Activated CD8-positive, alpha-beta memory T cell treated with anti-CD3 and anti-CD28 coated beads for 24 hours (primary cell): ENCODE data around the gene WWOX.
"Not testable (repeated sequence)": the region's sequence is repeated elsewhere in the genome, so short reads cannot be mapped to it uniquely, and the experiment has no call there.

Experiments
- DNase-seq: peaks from one replicate; pipeline ENCODE4 v3.0.0-alpha.2; 2020

WWOX gene

DNA sequence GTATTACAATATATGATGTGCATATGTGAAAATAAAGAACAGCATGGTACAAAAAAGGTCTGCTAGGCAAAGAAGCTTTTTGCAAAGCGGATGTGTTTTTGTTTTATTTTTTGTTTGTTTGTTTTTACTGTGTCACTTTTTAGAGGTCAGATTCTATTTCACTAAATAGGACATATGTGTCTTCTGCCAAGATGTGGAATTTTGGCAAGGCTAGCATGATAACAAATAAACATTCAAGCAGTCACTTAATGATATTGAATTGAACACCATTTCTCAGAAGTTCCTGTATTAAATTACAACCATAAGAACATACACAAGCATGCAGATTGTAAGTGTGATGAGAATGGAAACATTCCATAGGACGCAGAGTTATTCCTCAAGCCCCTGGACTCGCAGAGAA is 492.7 kb downstream of the WWOX start:
- no peak for DNase-seq

DNA sequence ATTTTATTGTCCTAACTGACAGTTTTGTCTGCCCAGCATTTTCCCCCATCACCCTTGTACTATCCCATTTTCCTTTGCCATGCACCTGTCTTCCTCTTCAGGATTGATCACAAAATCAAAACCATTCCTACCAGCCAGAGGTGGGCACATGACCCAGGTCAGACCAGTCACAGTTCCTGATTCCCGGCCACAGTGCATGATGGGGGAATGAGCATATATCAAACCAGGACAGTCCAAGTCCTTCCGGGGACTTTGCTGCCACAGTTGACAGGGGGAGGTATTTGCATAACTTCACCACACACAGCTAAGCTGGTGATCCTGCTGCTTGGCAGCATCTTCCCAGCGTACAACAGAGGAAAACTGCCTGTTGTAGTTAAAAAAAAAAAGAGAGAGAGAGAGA is 493.9 kb downstream of the WWOX start:
- no peak for DNase-seq

DNA sequence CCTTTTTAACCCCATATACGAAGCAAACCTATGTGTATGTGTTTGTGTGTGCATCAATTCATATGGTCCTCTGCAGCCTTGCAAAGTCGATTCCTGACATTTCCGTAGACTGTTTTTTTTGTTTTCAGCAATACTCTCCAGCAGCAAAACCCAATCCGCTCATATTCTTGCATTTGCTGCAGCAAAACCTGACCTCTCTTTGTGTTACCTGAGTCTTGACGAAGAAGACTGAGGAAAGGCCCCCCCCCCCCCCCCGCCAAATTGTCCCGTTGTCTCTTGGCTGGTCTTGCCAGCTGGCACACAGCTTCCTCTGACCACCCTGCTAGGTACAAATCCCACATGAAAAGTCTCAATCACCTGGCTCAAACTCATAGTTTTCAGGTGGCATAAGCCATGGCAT is 494.7 kb downstream of the WWOX start:
- DNase-seq = no peak

DNA sequence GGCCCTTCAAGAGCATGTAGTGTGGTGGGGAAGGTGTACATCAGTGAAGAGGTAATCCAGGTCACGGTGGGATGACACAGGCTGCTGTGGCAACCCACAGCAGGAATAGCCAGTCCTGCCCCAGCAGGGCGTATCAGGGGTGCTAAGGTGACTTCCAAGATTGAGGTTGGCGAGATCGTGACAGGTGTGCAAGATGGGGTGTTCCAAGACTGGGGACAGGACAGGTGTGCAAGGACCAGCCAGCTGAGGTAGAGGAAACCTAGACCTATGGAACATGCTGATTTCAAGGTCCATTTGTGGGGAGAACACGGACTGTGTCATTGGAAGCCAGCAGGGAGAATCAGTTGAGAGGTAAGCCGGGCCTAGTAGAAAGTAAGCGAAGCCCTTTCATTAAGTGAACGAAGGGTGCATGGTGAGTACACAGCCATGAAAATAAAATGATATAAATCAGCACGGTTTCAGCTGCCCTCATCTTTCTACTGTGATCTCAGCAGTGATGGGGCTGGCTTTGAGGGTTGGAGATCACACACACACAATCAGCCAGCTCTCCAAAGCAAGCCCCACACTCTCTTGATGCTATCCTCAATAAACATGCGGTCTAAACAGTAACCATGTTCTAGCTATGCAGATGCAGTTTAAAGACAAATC is 497.0 kb downstream of the WWOX start:
- DNase-seq = no peak

DNA sequence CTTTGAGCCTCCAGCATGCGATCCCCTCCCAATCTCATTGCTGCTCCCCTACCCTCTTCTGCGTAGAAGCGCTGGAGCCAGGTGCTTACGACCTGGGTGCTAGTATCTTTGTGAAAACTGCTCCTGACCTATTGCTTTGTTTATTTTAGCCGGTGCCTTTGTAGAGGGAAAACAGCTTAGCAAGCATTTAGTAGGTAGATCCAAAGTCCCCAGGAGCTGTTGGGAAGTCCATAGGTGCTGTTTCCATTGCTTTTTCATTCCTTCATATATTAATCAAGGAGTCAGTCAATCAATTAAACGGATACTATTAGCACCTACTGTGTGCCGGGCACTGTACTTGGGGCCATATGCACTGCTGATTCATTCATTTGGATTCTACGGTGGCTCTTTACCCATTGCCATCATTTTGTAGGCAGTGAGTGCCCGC is 497.6 kb downstream of the WWOX start:
- DNase-seq = no peak

DNA sequence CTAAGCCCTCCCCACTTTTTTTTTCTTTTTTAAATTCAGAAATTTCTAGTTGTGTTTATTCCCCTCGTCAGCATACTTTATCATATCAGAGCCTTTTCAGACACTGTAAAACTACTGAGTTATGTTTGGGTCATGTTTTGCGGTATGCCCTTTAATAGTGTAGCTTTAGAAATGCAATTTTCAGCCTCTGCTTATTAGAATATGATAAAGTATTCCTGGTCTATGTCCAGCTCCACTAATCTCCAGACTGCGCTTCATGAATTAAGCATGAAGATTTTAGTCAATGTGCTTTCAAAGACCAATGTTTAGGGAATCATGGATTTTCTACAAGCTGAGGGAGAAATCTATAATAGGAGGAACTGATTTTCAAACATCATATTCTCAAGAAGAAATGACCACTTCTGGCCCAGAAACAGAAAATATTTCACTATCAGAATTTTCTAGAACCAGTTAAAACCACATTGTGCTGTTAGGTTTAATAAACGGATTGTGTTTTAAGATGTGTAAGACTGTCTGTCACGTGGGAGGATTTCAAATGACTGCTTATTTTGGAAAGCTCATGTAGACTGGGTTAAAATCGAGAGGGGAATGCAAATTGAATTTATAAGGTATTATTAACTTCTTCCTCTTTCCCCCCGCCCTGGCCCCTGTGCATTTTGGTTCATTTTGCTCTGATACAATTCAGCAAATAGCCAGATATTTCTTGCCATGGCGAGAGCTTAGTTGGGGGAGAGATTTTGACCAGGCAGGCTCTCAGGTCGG is 498.5 kb downstream of the WWOX start:
- DNase-seq = no peak

DNA sequence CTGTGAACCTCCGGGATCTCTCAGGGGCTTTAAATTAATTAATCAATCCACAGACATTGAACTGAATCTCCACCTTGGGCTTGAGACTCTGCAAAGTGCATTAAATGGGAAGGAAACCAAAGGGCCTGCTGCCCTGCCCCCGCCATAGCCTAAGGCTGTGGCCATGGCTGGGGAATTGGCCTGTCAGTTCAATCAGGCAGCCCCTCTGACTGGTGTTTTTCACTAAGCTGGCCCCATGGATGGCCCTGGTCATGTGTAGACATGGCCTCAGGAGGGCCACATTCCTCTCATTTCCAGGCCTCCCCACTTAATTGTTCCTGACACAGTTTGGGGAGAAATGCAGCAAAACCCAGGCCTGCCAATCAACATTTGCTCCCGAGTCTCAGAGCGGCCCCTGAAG is 499.8 kb downstream of the WWOX start:
- DNase-seq = no peak

DNA sequence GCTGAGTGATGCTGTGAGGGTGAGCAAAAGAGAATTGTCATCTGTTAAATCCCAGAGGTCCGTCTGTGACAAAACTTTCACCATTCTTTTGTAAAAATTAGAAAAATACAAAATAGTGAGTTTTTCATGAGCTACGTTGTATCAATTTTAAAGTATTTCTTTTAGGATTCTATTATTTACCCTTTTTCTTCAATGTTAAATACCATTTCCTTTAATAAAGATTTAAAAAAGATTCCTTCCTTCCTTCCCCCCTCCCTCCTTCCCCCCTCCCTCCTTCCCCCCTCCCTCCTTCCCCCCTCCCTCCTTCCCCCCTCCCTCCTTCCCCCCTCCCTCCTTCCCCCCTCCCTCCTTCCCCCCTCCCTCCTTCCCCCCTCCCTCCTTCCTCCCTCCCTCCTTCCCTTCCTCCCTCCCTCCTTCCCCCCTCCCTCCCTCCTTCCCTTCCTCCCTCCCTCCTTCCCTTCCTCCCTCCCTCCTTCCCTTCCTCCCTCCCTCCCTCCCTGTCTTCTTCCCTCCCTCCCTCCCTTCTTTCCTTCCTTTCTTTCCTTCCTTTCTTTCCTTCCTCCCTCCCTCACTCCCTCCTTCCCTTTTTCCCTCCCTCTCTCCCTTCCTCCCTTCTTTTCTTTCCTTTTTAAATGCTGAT is 505.1 kb downstream of the WWOX start:
- DNase-seq = not testable (repeated sequence)

DNA sequence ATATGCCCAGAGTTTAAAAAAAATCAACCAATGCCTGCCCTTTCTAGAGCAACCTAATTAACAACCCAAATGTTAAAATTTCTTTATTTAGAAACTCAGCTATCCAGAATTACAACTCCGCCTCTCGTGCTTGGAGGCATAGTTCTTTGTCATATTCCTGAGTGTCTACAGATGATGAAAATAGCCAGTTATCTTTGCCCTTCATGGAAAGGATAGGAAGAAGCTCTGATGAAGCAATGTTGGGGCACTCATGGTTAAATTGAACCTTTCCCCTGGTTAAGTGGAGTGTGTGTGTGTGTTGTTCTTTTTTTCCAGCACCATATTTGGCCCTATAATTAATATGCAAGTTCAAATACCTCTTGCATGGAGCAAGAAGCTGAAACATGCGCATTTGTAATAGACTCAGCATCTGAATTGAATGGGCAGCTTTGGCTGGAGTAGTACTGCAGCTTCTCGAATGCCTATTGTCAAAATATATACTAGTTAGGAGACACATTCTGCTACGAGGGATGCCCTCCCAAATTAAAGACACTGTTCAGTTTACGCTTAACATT is 506.2 kb downstream of the WWOX start:
- DNase-seq = no peak

DNA sequence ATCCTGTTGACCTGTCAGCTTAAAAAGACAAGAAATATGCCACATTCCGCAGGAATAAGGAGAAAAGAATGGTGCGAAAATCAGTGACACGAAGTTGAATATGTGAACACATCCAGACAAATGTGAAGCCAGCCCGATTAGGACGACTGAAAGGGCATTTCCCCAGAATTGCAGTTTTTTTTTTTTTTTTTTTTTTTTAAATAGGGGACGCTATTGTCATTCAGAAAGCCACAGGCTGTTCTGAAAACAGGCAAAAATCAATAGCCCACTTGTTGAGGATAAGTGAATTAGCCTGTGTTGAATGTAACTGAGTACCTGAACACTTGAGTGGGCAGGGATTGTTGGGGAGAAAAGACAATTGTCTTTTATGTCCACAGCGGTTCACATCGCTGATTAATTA is 507.1 kb downstream of the WWOX start:
- no peak for DNase-seq

DNA sequence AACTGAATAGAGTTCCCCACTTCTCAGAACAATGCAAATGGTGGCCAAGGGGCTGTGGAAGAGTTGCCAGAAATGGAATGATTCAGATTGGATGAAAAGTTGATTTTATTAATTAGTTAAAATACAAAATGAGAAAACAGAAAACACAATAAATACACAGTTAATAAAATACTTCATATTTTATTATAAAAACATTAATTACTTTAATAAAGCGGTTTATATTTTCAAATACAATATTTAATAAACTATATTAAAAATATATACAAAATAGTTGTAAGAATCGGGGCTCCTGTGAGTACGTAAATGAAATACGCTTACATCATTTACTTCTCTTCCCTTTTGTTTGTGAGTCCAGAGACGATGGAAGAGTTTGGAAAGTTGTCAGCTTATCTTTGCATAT is 507.6 kb downstream of the WWOX start:
- no peak for DNase-seq

DNA sequence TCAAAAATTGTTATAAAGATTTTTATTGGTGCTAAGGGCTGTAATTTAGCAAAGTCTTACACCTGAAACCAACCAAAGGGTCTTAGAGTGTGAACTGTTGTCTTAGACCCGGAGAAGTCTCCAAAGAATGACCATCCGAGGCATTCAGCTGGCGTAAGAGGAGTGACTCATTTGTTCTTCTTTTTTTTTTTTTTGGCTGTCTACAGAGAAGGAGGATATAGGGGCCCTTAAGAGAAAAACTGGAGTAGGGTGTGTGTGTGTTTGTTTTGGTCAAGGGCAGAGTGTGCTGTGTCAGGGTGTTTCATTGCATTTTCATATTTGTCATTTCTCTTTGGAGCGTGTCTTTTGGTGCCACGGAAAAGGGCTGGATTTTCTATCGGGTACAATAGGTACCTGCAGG is 508.0 kb downstream of the WWOX start:
- no peak for DNase-seq

DNA sequence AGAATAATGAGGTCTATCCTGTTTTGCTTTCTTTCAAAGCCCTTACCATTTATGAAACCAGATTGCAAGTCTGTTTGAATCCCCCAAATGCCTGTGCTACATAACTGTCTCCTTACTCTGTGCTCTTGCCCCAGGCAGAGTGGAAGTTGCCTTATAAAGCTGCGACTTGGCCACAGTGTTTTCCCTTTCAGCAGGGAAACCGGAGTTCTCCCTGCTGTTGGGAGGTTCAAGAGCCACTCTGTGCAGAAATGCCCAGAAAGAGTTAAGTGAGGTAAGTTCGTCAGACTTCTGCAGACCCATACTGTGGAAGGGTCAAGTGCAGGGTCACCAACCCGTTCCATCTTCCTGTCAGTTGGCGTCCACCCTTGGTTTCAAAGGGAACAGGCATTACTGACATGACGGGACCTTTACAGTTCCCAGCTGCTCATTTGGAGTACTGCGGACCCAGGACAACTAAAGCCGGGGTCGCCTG is 508.9 kb downstream of the WWOX start:
- DNase-seq = no peak

DNA sequence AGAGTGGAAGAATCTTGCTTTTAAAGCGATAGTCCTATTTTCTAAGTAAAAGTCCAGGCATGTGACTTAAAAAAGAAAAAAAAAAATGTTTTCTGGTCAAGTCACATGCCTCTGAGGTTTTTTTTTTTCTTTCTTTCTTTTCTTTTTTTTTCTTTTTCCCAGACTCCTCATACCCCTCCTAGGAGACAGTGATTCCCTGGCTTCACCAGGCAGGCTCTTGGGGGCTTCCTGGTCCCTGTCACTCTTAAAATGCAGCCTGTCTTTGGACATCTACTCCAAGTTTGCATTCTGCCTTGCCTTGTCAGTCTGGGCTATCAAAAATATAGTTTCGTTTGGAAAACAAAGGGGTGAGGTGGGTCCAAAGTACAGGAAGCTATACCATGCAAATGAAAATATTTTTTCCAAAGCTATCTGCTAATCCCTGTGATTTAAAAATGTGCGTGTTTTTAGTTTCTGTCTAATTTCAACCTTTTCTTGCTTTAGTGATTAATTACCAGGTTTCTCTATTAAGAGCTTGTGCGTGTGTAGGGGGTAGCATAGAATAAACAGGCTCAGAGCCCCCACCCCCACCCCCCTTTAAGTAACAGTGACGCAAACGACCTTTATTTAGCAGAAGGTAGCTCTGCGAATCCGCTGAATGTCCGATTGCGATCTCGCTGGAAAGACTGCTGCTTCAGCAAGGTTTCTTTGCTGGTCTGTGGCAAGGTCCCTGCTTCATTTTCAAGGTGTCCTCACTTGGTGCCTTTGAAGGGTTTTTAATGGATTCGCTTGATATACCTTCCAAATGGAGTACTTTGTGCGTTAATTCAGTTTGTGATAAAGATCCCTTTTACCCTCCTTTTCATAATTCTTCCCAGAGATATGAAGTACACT is 510.2 kb downstream of the WWOX start:
- DNase-seq = no peak

DNA sequence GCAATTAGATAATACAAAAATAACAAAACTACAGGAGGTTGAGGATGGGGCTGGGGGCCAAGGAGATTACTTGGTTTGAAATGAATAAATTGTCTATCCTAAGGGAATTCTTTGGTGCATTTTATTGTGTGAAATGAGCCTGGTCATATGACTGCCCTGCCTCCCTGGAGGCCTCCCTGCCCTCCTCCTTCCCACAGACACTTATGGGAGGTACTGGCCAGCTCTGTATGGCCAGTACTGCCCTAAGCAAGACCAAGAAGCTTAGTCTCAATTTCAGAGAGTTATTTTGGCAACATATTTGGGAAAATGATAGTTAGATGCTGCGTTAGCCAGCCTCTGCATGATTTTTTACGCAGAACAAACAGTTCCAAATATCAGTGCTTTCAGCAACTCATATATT is 511.9 kb downstream of the WWOX start:
- DNase-seq = no peak

DNA sequence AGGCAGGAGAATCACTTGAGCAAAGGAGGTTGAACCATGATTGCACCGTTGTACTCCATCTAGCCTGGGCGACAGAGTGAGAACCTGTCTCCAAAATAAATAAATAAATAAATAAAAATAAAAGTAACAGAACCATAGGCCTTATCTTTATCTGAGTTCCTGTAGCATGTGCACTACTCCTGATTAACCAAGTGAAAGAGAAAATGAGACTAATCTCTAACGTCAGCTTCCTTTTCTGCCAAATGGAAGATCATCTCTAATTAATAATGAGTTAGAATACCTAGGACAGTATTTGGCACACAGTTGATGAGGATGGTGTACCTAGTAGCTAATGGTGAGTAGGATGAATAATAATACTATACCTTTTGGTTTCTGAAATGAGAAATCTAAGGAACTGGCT is 520.4 kb downstream of the WWOX start:
- DNase-seq = no peak

DNA sequence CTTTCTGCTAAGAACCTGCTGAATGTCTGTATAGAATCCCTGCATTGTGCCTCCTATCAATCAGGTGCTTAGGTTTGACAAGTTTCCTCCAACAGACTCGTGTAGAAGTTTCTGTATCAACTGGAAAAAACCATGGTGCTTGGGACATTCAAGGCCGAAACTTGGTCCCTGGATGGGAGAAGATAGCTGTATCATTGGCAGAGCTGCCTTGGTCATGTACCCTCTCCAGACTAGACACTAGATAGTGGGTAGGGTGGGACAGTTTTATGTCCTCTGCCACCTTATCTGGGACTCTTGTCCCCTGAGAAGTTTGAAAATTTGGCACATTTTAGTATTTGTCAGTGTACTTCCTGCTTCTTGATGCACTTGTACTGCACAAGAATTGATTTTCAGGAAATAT is 520.8 kb downstream of the WWOX start:
- DNase-seq = no peak

DNA sequence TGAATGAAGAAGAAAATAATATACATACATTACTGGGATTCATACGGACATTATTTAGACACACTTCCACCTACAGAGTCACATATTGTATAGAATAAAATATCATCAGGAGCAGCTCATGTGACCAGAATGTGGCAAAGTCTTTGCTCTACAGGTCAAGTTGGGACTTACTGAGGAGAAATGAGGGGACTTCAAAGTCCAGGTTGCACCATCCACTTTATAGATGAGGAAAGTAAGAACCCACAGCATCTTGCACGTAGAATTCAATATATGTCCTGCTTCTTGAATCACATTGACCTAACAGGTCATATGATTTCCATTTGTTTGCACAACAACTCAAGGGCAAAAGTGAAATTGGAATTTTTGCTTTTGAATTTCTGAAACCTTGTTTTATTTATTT is 524.3 kb downstream of the WWOX start:
- no peak for DNase-seq

DNA sequence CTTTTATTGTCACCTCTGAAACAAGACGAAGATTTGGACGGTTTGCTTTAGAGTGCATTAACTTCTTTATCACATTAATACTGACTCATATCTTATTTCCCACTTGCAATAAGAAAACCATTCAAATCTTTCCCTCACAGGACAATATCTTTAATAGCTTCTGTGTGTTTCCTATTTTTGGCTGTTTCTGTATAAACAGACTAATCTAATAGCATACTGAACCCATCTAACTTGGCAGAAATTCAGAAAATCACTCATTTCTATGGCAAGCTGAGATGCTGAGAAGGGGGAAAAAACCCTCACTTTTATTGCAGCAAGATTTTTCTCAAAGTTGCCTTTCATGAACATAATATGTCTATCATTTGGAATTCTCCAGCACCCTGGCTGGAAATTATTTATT is 524.9 kb downstream of the WWOX start:
- no peak for DNase-seq

DNA sequence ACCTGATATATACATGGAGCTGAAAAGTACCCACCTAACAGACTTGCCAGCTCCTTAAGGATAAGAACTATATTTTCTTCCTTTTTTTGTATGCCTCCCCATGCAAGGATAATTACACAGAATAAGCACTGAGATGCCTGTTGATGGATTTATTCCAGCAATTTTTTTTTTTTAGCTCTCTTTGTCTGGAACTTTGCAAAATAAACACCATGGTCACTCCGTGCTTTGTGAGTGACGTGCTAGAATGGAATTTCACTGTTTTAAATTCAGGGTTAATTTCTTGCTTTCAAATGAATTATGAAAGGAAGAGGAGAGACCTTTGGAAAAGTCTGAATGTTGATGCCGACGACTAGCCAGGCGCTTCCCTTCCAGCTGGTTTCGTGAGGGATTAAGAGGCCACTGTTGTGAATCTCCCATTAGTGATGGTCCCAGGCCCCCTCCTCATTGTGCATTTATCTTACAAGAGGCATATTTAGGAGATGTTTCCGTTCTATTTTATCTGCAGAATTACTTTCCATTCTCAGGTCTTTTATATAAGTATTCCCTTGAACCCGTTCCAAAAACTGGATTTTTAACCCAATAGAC is 529.1 kb downstream of the WWOX start:
- no peak for DNase-seq

DNA sequence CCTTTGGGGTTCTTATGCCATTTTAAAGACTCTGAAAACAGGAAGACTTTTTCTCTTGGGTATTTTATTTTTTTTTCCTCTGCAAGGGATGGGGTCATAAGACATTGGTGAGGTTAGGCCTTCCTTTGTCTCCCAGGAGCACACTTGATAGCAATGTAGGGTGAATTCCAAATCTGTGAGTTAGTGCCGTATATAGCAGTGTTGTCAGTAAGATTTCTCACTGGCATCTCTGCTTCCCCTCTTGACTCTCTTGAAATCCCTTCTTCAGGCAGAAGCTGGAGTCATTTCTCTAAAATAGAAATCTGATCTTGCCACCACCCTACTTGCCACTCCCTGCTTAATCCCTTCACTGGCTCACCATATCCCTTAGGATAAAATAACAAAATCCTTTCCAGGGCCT is 529.7 kb downstream of the WWOX start:
- no peak for DNase-seq

DNA sequence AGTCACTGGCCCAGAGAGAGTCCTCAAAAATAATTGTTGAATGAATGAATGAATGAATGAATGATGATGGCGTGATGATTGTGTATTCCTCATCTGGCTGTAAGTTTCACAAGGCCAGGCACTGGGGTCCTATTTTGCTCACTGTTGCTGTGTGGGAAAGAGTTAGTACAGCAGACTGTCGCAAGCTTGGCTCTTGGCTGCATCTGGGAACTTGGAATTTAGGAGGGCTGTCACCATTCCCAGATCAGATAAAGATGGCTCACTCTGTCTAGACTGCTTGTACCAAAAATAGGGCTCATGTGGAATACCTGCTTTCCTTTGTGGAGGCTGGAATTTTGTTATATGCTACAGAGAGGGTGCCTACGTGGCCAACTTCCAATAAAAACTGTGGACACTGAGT is 530.6 kb downstream of the WWOX start:
- no peak for DNase-seq

DNA sequence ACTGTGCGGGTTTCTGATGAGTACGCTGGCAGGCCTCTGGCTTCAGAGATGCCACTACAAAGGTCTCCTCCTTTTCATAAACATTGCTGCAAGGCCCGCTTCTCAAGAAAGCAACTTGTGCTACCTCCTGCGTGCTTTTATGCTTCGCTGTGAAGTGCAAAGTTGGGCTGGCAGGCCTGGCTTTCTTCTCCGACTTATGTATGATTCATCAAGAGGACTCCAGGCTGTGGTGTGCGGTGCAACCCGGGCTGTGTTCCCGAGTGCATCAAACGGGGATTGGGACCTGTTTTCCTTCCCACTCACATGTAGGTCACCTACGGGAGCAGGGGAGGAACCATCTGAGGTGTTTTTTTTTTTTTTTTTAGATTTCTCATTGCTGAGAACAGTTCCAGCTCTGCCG is 534.1 kb downstream of the WWOX start:
- no peak for DNase-seq
